ENCODE results near the gene LHFPL3.
"Not testable (repeated sequence)": the region's sequence is repeated elsewhere in the genome, so short reads cannot be mapped to it uniquely, and the experiment has no call there.

The LHFPL3 gene

DNA sequence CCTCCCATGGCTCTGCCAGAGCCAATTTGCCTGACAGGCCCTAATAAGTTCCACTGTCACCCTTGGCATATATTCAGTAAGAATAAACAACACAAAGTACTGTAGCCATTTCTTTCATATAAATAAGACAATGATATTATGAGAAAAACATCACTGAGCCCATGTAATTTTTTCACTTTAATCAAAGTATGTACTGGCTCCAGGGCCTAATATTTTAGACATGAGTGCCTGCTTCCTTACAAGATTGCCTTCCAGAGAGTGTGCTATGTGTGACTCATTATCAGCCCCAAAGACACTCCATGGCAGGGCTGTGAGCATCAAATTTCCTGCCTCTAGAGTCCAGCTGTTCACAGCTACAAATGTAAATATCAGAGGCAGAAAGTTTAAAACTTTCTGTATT is 297.6 kb downstream of the LHFPL3 start:
- DNase-seq, result no peak

DNA sequence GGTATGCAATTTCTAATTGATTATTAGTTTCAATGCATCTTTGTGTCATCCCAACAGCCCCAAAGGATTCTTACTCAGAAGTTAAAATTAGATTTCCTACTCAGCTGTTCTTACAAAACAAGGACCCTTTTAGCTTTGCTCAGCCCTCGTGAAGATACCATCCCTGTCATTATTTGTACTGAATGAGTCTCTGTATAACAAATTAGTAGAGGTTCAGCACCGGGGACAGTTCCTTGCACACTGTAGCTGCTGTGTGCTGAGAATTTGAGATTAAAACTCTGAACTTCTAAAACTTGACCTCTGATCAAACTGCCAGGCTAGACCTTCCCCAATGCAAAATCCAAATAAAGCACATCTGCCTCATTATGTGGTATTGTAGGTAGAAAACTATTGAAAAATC is 299.1 kb downstream of the LHFPL3 start:
- DNase-seq, result no peak

DNA sequence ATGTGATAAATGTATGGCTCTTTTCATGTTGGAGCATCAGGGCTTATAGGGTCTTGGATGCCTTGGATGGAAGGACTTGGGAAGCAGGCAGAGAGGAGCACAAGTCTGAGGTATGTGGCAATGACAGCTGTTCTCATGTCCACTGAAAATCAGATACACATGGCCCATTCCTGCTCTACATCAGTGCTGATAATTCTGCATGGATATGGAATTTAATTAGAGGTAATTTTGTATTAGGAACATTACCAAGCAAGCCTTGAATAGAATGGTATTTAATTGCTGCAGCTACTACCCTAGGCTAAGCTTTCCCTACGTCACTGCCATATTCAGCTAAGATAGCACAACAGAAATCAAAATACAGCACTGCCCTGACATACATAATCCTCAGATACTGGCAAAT is 299.6 kb downstream of the LHFPL3 start:
- no peak for DNase-seq

DNA sequence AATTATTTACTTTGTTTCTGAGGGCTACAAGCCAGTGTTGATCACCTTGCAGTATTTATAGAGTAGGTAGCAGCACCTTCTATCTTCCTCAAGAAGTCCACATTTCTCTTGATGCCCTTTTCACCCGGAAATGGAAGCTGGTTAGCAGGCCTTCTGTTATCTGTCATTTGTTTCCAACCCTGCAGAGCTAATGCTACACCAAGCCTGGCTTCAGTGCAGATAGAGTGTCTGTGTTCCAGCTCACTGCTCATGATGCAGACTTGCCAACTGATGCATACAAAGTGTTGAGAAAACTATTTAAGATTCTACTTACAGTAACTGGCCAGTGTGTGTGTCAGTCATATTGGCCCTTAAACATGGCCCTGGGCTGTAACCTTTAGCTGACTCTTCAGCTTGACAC is 301.0 kb downstream of the LHFPL3 start:
- DNase-seq, result no peak

DNA sequence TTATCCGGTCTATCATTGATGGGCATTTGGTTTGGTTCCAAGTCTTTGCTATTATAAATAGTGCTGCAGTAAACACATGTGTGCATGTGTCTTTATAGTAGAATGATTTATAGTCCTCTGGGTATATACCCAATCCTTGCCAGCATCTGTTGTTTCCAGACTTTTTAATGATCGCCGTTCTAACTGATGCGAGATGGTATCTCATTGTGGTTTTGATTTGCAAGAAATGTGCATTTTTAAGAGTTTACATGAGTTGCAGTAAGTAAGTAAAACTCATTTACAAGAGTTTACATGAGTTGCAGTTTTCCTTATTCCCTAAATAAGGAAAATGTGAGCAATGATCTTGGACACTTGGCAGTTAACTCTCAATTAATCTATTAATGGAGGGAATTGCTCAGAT is 312.1 kb downstream of the LHFPL3 start:
- no peak for DNase-seq

DNA sequence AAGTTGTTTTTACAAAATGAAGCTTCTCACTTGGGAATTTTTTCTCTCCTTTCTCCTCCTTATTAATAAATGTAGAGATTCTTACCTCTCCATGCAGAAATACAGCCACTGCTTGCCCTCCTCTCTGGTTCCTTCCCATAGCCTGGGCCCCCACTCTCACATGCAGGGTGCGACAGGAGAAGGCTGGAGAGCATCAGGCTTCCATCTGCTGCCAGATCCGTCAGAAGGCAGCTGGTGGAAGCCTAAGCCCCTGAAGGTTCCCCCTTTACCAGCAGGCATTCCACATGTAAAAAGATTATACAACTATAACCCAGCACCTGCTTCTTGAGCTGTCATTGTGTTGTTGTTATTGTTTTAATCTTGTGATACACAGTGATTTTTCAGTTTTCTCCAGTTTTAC is 314.2 kb downstream of the LHFPL3 start:
- no peak for DNase-seq

DNA sequence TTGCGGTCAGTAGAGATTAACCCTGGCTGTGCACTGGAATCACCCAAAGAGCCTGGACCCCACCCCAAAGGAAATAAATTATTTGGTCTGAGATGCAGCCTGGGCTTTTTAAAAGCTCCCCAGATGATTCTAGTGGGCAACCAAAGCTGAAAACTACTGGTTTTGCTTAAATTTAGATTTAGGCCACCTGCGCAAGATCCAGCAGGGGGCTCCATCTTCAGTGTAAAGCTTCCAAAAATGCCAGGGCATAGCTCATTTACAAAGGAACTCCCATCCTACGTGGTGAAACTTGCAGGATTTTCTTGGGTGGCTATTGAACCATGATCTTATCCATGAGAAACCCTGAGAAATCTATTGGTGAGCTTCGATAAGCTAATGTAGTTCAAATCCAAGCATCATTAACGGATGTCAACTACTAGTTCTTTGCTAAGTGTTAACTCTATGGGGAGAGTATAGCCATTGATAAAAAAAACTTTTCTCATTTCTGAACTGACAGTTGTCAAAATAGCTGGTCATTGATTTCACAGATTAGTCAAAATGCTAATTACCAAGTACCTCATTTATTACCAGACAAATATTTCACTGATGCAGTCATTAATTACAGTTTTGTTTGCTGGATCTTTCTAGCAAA is 315.3 kb downstream of the LHFPL3 start:
- DNase-seq, result no peak

DNA sequence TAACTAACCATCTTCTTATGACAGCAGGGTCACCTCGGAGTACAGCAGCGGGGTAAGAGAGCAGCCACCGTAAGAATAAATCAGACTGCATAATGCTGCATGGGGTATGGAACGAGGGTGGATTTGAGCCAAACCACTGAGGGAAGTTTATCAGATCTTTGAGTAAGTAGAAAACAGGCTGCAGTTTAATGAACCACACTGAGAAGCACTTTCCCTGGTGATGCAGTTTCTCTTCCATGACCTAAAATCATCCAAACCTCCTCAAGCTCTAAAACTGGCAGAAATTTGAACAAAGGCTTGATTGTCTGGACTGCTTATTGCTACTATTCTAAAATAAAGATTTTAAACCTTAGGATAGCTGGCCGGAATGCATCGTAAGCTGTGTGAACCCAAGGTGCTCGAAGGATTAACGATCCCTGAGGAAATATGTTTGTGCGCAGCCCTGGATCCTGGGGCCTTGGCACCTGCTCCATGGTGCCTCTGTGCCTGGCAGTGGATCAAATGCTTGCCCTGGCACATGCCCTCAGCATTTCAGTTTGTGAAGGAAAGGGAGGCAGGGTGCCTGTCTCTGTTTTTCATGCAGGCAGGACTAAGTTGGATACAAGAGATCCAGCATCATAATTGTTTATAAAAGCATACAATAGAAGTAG is 322.7 kb downstream of the LHFPL3 start:
- DNase-seq, result no peak

DNA sequence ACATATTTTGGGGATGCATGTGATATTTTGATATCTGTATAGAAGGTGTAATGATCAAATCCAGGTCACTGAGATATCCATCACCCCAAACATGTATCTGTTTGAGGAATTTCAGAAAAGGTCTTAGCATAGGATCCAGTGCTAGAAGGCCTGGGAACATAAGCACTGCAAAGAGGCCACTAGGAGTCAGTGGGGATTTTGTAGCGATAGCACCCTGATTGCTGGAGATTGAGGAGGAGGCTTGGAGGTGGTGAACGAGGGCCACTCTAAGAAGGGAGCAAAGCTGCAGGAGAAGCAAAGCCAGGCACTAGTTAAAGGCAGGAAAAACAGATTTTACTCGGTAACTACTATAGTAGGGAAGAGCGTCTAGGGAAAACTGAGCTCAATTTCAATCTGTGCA is 324.0 kb downstream of the LHFPL3 start:
- no peak for DNase-seq

DNA sequence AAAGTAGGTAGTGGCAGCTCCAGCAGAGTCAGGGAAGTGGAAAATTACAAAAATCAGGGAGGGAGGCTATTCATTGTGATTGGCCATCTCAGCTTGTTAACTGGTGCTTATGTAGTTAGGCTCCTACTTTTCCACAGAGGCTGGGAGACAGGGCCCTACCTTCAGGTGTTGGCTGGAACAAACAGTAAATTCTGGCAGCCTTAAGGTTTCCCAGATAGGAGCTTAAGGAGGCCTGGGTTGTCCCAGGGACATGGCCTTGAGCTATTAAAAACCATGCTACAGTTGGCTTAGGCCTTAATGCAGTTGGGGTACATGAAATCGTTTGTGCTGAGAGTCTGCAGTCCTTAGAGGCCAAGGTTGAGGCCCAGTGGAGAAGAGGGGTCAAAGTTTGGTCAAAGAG is 324.5 kb downstream of the LHFPL3 start:
- DNase-seq, result no peak

DNA sequence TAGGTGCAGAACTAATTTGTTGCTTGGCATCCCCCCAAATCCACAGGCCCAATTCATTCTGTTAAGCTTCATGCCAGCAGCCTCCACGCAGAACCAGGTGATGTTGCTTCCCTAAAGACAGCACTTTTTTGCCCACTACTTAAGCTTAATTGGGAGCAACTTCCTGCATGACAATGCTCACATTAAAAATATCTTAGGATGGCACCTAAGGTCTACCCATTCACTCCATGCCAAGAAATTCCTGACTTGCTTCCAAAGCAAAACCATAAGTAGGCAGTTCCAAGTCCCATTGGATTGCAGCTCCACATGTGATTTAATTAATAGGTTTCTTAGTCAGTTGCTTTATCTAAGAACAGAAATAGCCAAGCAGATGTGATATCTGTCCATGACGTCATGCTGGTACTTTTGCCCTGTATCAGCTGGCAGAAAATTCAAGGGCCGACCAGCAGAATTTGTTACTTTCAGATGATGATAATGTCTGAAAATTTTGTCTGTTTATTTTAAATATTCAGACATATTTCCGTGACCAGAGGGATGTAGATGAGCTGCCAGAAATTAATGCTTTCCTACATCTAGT is 325.5 kb downstream of the LHFPL3 start:
- DNase-seq, result no peak

DNA sequence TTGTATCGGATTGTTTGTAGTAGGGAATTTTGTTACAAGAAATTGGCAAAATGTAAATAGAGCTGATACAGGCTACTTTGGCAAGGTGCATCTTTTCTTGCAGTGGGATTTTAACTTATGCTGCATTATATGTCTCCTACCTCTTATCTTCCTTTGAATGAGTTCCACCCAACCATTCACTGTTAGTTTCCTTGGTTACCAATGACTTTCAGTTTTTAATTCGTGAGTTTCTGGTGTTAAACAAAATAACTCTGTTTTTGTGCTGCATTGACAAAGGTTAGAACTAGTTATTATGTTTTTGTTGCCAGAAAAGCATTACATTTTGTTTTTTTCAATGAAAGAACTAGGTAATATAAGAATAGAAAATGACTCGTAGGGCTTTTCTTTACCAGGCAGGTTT is 327.2 kb downstream of the LHFPL3 start:
- DNase-seq, result no peak

DNA sequence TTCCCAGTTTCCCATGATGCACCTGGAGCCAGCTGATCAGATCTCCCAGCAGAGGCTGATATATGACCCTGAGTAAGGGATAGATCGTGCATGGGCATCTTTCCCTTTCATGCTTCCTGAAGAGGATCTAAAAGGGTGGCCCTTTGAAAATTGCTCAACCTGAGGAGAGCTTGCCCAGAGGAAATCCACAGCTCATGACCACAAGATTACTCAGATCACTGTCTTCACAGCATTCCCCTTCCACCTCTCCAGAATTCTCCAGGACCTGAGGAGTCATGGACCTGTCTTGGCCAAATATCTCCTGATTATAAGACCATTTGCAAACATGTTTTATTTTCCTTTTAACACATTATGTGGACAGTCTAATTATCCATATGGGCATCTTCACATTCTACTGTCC is 328.1 kb downstream of the LHFPL3 start:
- DNase-seq, result no peak

DNA sequence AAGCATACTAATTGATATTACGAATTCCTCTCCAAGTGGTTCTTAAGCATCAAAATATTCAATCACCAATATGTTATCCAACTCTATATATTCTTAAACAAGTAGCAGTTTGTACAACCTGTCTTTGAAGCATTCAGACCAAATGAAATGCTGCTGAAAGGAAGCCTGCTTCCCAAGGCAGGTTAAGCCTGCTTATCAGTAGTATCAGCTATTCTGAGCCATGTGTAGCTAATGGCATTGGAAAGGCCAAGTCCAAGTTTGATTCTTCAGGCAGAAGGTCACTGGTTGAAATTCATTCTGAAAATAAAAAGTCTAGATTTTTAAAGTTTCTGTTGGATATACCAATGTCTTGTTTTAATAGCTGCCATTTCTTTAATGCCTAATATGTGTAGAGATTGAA is 328.7 kb downstream of the LHFPL3 start:
- no peak for DNase-seq

DNA sequence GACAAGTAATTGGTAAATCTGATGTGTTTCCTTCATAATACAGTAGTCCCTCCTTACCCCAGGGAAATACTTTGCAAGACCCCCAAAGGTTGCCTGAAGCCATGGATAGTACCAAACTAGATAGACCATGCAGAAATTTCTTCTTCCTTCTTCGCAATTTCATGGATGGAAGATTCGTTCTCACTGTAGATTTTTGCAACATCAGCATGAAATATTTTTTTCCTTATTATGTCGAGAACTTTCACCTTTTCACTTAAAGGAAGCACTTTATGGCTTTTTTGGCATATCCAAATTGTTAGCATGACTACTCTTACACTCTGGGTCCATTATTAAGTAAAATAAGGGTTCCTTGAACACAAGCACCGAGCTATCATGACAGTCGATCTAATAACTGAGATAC is 333.2 kb downstream of the LHFPL3 start:
- no peak for DNase-seq

DNA sequence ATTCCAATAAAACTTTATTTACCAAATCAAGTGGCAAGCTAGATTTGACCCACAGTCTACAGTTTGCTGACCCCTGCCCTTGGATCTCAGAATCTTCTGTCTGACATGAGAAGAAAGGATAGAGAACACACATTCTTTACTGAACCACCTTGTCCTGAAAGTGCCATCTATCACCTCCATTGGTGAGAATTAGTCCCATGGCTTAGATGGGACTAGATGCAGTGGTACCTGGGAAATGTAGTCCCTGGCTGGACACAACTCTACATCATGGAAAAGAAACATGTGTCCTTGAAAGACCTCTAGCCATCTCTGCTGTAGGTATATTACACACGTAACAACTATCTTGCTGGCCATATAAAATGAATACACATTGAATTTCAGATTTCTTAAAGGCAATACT is 336.2 kb downstream of the LHFPL3 start:
- DNase-seq, result no peak

DNA sequence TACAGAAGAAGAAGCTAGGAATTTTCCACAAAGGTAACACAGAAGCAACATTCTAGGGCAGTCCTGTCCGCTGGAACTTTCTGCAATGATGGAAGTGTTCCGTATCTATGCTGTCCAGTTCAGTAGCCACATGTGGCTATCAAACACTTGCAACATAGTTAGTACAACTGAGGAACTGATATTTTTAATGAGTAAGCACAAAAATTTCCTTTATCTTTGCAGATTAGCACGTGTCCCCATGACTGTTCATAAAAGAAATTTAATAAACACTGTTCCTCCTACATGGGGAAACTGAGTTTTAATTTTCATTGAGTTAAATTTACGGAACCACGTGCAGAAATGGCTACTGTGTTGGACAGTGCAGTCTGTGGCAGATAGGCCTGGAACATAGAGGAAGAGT is 349.2 kb downstream of the LHFPL3 start:
- DNase-seq, result no peak

DNA sequence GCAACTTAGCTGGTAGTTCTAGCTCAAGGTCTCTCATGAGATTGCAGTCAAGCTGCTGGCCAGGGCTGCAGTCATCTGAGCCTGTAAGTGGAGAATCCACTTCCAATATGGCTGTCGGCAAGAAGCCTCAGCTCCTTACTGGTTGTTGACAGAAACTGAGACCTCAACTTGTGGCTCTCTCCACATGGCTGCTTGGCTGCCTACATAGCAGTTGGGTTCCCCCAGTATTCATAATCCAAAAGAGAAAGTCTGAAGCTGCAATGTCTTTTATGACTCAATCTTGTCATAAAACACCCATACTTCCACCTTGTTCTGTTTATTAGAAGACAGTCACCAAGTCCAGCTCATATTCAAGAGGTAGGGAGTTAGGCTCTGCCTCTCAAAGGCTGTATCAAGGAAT is 350.7 kb downstream of the LHFPL3 start:
- DNase-seq, result no peak

DNA sequence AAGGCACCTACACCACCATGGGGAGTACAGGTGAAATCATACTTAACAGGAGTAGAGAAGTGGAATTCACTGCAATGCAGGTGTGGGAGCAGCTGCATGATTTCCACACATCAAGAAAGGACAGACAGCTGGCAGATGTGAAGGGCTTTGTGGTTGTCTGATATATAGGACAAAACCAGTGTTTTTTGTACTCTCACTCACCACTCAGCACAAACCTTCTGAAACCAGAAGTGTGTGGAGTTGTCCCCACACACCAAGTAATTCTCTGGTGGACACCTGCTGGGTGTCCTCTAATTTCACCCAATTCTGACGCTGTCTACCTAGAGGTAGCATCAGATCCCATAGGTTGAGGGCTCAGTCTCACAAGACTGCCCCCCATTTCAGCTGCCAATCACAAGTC is 357.9 kb downstream of the LHFPL3 start:
- DNase-seq, result no peak

DNA sequence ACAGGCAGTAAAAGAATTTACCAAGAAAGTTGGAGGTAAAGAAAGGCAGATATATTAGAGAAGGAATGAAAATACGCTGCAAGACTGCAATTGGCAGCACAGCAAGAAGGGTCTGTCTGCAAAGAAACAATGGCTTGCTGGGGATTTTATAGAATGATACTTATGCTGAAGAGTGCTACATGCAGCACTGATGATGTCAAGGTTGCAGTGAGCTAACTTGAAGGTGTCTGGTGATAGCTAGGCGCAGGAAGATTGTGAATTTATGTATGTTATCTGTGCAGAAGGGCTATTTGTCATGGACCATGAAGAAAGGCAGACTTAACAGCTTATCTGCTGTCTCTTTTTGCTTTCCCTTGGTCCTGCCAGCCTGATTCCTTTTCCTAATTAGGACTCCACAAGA is 366.3 kb downstream of the LHFPL3 start:
- DNase-seq, result no peak

DNA sequence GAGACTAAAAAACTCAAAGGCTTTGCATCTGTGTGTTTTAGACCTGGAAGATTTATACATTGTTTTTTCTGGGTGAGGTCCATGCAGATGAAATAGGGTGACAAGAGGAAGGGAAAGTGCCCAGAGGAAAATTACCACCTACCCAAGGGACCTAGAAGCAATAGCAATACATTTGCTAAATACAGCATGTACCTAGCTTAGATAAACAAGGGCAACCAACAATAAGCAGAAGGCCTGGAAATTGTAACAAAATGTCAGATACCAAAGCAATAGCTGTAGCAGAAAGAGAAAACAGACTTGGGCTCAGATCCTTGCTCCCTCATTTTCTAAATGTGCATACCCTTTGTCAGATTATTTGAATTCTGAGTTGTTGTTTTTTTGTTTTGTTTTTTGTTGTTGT is 367.2 kb downstream of the LHFPL3 start:
- DNase-seq, result no peak

DNA sequence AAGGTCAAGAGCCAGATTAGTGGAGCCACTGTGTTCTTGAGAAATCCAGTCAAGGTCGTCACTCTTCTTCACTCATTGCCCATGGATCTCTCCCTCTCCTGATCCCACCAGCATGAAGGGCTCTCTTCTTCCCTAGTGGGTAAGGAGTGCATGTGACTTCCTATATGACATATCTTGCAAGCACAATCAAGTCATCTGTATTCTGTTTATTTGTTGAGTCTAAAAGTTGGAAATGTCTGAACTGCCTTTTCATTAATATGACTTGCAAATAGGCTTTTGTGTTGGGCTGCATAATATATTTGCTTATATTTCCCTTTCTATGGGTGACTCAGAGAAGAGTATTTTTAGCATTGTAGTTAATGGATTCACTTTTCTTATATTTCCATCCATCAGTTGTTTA is 371.9 kb downstream of the LHFPL3 start:
- DNase-seq, result no peak

DNA sequence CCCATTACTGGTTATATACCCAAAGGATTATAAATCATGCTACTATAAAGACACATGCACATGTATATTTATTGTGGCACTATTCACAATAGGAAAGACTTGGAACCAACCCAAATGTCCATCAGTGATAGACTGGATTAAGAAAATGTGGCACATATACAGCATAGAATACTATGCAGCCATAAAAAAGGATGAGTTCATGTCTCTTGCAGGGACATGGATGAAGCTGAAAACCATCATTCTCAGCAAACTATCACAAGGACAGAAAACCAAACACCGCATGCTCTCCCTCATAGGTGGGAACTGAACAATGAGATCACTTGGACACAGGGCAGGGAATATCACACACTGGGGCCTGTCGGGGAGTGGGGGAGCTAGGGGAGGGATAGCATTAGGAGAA is 392.6 kb downstream of the LHFPL3 start:
- DNase-seq, result not testable (repeated sequence)

DNA sequence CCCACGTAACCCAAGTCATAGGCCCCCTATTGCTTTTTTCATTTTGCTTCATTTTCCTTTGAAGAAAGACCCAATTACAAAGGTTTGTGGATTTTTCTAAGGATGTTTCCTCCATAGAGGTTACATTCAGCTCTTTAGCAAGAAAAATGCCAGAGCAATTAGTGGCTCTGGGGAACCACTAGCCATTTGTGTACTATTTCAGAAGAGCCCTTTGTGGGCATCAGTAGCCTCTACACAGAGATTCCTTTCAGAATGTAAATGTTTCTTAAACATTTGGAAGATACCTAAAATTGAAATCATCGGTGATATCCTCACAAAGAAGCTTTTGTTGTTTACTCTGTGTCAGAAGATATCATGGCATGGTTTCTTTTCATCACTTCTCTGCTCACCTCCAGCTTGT is 394.6 kb downstream of the LHFPL3 start:
- no peak for DNase-seq

DNA sequence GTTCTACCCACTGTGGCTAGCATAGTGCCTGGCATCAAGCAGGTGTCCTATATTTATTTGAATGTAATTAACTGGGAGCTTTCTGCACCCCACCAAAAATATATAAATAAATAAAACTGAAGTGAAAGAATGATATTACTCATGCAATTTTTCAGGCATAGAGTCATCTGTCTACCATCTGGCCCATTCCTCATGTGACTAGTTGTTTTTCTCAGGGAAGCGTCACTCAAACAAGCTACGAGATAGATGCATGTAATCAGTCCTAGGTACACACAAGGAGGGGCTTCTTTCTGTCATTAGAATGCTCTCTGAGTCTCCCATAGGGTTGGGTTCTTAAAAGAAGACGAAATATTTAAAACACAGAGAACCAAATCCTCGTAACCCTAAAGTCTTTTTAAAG is 430.1 kb downstream of the LHFPL3 start:
- no peak for DNase-seq
